T-helper 17 cell (primary cell): ENCODE data around the gene PRRG4. TPM values are rescaled to one million over a fixed set of nuclear protein-coding genes. Genes with fewer than 3 reads are reported as not detected.
A peak's percentile ranks its signal among the peaks of the same experiment; 100 is the strongest.

Experiments
- ATAC-seq: fragments of 150-1000 bp; cut with Tn5 transposase; 2 replicates; pipeline ENCODE4 v1.10.0; 2021; ENCODE audit warnings: mild to moderate bottlenecking, moderate library complexity
- DNase-seq, 3 donors: peaks; one replicate each; pipeline versions ENCODE4 v3.0.0 to v3.0.0-alpha.2; 2020 to 2021
- H3K9me3 ChIP-seq: one replicate; pipeline ENCODE4 v1.7.0; 2013; ENCODE audit warnings: low read length, mild to moderate bottlenecking; ENCODE audit not compliant: control insufficient read depth, poor library complexity, severe bottlenecking
- H3K27ac Mint-ChIP-seq: one replicate; pipeline ENCODE4 v1.8.0; 2022; ENCODE audit warnings: mild to moderate bottlenecking, moderate library complexity, mixed read lengths
- H3K27me3 Mint-ChIP-seq: one replicate; pipeline ENCODE4 v1.8.0; 2022; ENCODE audit warnings: mixed read lengths
- H3K36me3 Mint-ChIP-seq: one replicate; pipeline ENCODE4 v1.8.0; 2022; ENCODE audit warnings: low read depth, mixed read lengths
- H3K4me1 Mint-ChIP-seq: one replicate; pipeline ENCODE4 v1.8.0; 2022; ENCODE audit warnings: mild to moderate bottlenecking, mixed read lengths
- H3K4me3 Mint-ChIP-seq: one replicate; pipeline ENCODE4 v1.8.0; 2022; ENCODE audit warnings: mild to moderate bottlenecking, moderate library complexity, mixed read lengths
- total RNA-seq, 4 donors: library from RNA in 2 of 4; stranded (reverse) in 2 of 4; gene quantifications; one replicate each; pipeline ENCODE4 v1.2.3 and lab custom pipeline; 2022 to 2026

Gene PRRG4
- total RNA-seq, 2 donors from 2014 or later = 0.07 TPM; not detected in 1

DNA sequence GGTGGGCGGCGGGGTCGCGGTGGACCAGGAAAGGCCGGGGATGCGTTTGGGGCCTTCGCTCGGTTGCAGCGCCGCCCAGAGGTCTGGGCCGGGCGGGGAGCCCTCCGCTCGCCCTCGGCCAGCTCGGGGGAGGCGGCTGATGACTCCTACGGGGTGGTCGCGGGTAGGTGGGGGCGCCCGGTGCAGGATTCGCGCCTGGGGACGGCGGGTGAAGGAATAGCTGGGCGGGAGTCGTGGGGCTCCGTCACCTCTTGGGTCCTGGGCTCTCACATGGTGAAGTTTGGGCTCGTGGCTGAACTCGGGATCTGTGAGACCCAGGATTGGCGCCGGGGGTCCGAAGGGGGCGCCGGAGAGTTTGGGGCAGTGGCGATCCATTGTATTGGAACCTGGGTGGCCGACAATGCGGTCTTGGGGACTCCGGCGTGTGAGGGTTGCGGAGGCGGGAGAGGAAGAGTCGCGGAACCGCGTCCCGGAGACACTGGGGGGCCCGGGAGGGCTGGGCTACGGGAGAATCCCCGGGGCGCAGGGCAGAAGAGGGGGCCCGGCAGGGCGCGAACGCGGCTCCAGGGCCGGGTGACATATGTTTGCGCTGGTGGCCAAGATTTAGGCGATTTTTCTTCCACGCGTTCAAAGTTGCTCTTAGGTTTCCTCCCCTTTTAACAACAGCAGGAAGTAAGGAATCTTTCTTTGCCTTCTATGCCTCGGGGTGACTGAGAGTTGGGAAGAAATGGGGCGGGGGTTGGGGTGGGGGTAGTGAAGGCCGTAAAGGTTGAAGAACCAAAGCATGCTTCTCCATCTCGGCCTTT lies 63.8 kb downstream of the PRRG4 start:
- peak overlapping the region; percentile 95 for H3K4me3 Mint-ChIP-seq
- no peaks in the 10 kb centered on the region for H3K9me3 ChIP-seq
- DNase-seq = peak in 2 of 3 donors; percentile 16 to 32
- ATAC-seq = peak; percentile 43
- peak overlapping the region; percentile 89 for H3K27ac Mint-ChIP-seq
- H3K4me1 Mint-ChIP-seq = peaks cover 19% of the 10 kb centered on the region
- no peaks in the 10 kb centered on the region for H3K36me3 Mint-ChIP-seq
- H3K27me3 Mint-ChIP-seq = no peaks in the 10 kb centered on the region

DNA sequence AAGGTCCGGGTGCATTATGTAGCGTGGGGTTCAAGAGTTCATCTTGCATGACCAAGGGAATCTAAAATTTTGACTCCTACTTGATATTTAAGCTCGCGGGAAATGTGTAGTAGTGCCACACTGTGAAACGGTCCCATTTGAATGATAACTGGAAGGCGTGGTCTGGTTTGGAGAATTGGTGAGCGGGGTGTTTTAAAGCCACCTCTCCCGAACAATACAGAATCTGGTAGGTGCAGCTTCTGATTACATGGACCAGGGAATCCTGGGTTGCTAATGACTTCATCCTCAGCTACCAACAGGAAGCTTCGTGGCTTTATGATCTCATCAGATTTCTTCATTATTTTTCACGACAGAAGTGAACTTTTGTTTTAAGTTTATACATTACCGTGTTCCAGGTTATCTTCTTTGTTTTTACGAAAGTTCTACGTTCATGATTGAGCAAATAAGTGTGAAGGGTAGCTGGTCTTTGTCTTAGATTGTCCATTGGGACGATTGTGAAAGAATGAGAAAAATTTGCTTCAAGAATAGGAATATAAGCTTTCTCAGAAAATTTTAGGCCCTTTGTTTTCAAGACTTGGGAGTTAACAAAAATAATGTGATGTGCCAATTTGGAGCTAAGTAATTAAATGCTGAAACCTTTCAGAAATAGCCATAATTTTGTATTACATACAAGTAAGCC lies 64.6 kb downstream of the PRRG4 start:
- peaks cover 22% of the 10 kb centered on the region for H3K4me1 Mint-ChIP-seq
- ATAC-seq = peak; percentile 71
- H3K9me3 ChIP-seq = no peaks in the 10 kb centered on the region
- peak overlapping the region; percentile 95 for H3K4me3 Mint-ChIP-seq
- no peaks in the 10 kb centered on the region for H3K36me3 Mint-ChIP-seq
- DNase-seq = no peak
- H3K27ac Mint-ChIP-seq = peak overlapping the region; percentile 89
- no peaks in the 10 kb centered on the region for H3K27me3 Mint-ChIP-seq

DNA sequence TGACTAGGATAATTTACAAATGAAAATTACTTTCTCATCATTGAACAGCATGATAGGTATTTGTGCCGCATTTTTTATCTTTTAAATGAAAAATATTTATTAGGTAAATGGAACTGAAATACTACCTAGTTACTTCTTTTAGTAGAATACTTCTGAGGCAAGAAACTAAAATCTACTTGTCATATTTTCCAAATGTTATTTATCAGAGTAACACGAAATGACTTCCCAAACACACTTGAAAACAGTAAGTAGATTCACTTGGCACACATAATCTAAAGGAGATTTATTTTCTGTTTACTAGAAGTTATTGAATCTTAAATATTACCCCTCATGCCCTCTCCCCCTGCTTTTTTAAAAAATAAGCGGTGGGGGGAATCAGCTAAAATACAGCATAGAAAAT lies 65.2 kb downstream of the PRRG4 start:
- H3K4me3 Mint-ChIP-seq = no peak overlapping the region
- no peaks in the 10 kb centered on the region for H3K9me3 ChIP-seq
- H3K27ac Mint-ChIP-seq = peak overlapping the region; percentile 89
- H3K27me3 Mint-ChIP-seq = no peaks in the 10 kb centered on the region
- H3K36me3 Mint-ChIP-seq = peaks cover 2% of the 10 kb centered on the region
- ATAC-seq (no peak), DNase-seq (no peak)
- H3K4me1 Mint-ChIP-seq = peaks cover 28% of the 10 kb centered on the region

DNA sequence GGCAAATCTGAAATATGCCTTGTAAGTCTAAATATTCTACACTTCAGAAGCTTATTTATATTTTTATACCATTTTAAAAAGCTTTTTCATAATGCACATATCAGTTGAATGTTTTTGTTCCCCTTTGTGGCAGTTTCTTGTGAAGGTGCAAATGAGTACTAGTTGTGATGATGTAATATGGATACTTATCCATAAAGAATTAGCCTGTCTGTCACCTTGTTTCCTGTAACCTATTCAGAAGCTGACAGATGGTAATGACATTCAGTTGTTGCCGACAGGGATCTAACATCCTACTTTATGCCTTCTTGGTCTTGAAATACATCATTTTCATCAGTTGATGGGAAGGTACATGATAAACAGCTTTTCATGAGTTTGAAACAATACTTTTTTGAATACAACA lies 65.7 kb downstream of the PRRG4 start:
- no peak overlapping the region for H3K4me3 Mint-ChIP-seq
- DNase-seq (no peak), ATAC-seq (no peak)
- H3K27ac Mint-ChIP-seq = peak overlapping the region; percentile 89
- peaks cover 2% of the 10 kb centered on the region for H3K36me3 Mint-ChIP-seq
- peaks cover 29% of the 10 kb centered on the region for H3K4me1 Mint-ChIP-seq
- no peaks in the 10 kb centered on the region for H3K9me3 ChIP-seq
- H3K27me3 Mint-ChIP-seq = no peaks in the 10 kb centered on the region

DNA sequence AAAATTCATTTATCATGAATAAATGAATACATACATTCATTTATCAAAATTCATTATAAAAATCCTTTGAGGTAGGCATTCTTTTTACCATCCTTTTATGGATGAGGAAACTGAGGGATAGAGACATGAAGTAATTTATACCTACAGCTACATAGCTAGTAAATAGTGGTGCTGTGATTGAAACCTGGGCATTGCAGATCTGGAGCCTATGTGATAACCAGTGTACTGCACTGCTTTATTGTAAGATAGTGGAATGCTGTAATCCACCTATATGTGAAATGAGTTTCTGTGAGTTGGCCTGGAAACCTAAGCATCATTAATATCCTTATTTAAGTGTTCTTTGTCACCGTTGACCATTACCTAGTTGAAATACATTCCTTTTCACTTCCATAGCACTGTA lies 67.4 kb downstream of the PRRG4 start:
- H3K9me3 ChIP-seq = no peaks in the 10 kb centered on the region
- H3K27me3 Mint-ChIP-seq = no peaks in the 10 kb centered on the region
- peak overlapping the region; percentile 77 for H3K27ac Mint-ChIP-seq
- no peak overlapping the region for H3K4me3 Mint-ChIP-seq
- no peak for DNase-seq
- H3K4me1 Mint-ChIP-seq = peaks cover 35% of the 10 kb centered on the region
- H3K36me3 Mint-ChIP-seq = peaks cover 2% of the 10 kb centered on the region
- no peak for ATAC-seq

DNA sequence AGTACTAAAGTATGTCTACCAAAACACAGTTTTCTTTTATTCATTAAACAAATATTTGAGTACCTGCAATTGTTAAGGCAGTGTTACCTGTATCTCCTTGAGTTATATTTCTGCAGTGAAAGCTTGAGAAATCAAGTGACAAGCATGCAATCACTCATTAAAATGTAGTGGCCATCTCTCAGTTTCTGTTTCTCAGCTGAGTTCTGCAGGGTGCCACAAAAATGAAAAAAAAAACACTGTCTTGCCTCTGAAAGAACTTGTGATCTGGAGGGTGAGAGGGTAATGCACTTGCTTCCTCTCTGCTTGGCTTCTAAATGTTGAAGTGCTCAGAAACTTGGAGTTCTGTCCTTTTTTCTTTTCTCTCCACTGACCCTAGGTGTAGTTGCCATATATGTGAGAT lies 69.7 kb downstream of the PRRG4 start:
- Mint-ChIP-seq H3K36me3 (peaks cover 4% of the 10 kb centered on the region), H3K27ac (no peak overlapping the region), H3K27me3 (no peaks in the 10 kb centered on the region), H3K4me3 (no peak overlapping the region), H3K4me1 (peaks cover 36% of the 10 kb centered on the region)
- no peak for ATAC-seq
- DNase-seq = no peak
- H3K9me3 ChIP-seq = no peaks in the 10 kb centered on the region

DNA sequence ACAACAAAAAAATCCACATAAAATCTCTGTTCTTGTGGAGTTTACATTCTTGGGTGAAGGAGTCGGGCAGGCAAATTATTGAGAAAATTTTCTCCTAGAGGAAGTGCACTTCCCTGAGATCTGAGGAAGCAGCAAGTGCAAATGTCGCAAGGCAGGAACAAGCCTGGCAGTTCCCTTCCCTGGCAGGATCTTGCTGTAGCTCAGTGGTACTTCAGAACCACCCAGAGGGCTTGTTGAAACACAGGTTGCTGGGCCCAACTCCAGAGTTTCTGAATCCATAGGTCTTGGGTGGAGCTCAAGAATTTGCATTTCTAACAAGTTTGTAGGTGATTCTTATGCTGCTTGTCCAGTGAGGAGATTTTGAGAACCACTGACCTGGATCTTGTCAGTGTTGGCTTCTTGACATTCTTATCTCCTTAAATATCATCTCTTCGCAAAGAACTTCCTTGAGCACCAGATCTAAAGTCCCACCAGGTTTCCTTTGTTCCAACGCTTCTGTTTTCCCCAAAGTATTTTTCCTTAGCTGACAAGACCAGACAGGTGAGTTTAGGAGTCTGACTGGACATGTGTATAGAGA lies 72.5 kb downstream of the PRRG4 start:
- no peak for DNase-seq
- H3K9me3 ChIP-seq = no peaks in the 10 kb centered on the region
- Mint-ChIP-seq H3K4me1 (peaks cover 34% of the 10 kb centered on the region), H3K36me3 (peaks cover 4% of the 10 kb centered on the region), H3K27ac (peak overlapping the region; percentile 29), H3K27me3 (no peaks in the 10 kb centered on the region), H3K4me3 (no peak overlapping the region)
- ATAC-seq = no peak

DNA sequence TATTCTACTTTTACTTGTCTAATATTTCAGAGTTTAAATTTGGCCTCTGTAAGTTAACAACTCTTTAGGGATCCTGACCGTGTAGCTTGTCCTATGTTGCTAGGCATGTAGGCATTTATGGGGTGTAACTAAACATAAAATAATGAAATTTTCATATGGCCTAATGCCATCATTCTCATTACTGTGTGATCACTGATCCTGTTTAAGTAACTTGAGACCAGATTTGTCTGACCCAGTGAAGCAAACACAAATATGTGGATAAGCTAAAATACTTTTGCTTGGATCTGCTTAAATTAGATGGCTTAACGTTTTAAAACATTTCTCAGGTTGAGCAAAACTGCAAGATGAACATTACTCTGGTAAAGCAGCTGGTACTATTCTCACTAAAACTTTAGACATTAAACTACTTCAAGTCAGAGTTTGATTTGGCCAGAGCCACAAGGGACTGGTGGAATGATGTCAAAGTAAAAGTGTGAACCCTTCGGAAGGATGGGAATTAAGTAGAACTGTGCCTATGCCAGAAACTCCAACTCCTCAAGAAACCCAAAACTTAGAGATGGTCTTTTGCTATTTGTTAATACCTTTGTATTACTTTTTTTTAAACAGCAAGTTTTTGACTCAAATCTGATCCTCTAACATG lies 75.4 kb downstream of the PRRG4 start:
- Mint-ChIP-seq H3K4me1 (peaks cover 24% of the 10 kb centered on the region), H3K4me3 (no peak overlapping the region), H3K36me3 (peaks cover 2% of the 10 kb centered on the region), H3K27me3 (no peaks in the 10 kb centered on the region), H3K27ac (no peak overlapping the region)
- no peaks in the 10 kb centered on the region for H3K9me3 ChIP-seq
- no peak for DNase-seq
- ATAC-seq = no peak

Other genes starting within 250 kb of the PRRG4 start
- gene EIF3M, start 246.1 kb upstream of the PRRG4 start, total RNA-seq = 100 to 1,000 TPM; 203 to 215 TPM
- not detected for gene CCDC73, start 35.3 kb upstream of the PRRG4 start, total RNA-seq
- gene QSER1, start 62.9 kb downstream of the PRRG4 start, total RNA-seq = 10 to 100 TPM in 1 of 2 donors, 1 to 10 TPM in 1; 9.4 to 12.1 TPM
- gene DEPDC7, start 186.0 kb downstream of the PRRG4 start, total RNA-seq = under 1 TPM; 0.47 to 0.70 TPM
- gene TCP11L1, start 209.6 kb downstream of the PRRG4 start, total RNA-seq = 10 to 100 TPM; 13.6 to 15.0 TPM